ENCODE results near the gene RYR2. TPM values are rescaled to one million over a fixed set of nuclear protein-coding genes. Genes with fewer than 3 reads are reported as not detected.

Gene RYR2
- total RNA-seq, 1 donor from 2014 or later: 0.02 TPM

DNA sequence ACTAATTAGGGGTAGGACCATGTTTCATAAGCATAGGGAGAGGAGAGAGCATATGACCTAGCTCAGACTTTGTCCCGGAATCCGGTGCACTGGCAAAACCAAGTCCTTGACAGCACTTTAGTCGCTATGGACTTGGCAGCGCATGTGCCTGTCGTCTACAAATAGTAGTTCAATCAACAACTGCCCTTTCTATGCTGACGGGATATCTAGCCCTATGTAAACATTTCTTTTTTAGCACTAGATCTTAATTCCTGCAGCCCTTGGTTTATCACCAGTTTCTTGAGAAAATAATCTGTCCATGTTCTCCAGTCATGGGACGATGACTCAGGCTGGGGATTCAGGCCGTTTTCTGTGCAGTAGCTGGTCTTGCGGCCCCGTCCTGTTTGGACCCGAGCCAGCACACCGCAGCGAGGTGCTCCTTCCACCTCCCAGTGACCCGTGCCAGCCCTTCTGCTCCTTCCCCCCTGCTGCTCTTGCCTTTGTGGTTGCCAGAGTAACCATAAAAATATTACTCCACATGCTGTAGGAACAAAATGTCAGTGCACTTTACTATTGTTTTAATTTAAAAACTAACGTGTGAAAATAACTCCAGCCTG, 29.1 kb upstream of the RYR2 start:
- Mint-ChIP-seq H3K4me3 (no peak overlapping the region), H3K4me1 (no peaks in the 10 kb centered on the region), H3K27ac (no peak overlapping the region), H3K27me3 (peaks cover 9% of the 10 kb centered on the region), H3K9me3 (no peaks in the 10 kb centered on the region), H3K36me3 (ENCODE audit: low read depth) (no peaks in the 10 kb centered on the region)
- intact Hi-C loops (cut with micrococcal nuclease): no loop called here
- DNase-seq: no peak

DNA sequence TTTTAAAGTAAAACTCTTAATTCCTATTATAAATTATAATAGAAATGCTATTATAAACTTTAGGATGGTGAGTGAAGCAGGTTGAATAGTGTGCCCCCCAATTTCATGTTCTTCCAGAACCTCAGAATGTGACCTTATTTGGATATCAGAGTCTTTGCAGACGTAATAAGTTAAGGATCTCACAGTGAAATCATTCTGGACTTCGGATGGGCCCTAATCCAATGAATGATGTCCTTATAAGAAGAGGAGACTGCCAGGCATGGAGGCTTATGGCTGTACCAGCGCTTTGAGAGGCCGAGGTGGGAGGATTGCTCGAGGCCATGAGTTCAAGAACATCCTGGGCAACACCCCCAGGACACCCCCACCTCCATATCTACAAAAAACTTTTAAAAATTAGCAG, 28.4 kb upstream of the RYR2 start:
- Mint-ChIP-seq H3K27me3 (peaks cover 9% of the 10 kb centered on the region), H3K36me3 (ENCODE audit: low read depth) (no peaks in the 10 kb centered on the region), H3K4me3 (no peak overlapping the region), H3K4me1 (no peaks in the 10 kb centered on the region), H3K27ac (no peak overlapping the region), H3K9me3 (no peaks in the 10 kb centered on the region)
- DNase-seq: no peak
- intact Hi-C loops (cut with micrococcal nuclease): no loop called here

DNA sequence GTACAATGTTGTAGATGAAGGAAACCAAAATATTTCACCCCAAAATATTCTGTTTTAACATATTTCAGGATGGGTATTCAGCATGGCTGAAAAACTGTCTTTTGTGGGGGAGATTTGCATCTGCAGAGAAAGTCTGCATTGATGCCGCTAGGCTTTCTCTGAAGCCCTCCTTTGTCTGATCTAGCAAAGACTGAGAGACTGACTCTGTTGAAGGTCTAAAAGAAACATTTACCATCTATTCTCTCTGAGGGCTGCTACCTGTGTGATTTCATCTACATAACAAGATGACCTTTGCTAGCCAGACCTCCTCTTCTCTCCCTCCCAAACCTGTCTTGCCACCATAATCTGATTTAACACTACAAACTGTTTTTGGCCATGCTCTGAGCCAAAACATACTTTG, 25.4 kb upstream of the RYR2 start:
- no peak overlapping the region for H3K4me3 Mint-ChIP-seq
- peaks cover 9% of the 10 kb centered on the region for H3K27me3 Mint-ChIP-seq
- intact Hi-C loops (cut with micrococcal nuclease): no loop called here
- no peaks in the 10 kb centered on the region for H3K9me3 Mint-ChIP-seq
- no peak overlapping the region for H3K27ac Mint-ChIP-seq
- no peaks in the 10 kb centered on the region for H3K36me3 Mint-ChIP-seq (ENCODE audit: low read depth)
- no peak for DNase-seq
- H3K4me1 Mint-ChIP-seq: no peaks in the 10 kb centered on the region

DNA sequence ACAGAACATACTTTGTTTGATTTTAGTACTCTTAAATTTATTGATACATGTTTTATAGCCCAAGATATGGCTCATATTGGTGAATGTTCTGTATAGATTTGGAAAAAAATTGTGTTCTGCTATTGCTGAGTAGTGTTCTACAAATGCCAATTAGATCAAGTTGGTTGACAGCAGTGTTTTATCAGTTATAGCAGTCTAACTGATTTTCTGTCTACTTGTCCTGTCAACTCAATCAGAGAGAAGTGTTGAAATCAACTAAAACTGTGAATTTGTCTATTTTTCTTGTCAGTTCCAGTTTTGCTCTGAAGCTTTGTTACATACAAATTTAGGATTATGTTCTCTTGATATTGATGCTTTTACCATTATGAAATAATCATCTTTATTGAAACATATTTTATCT, 23.1 kb upstream of the RYR2 start:
- no peak overlapping the region for H3K4me3 Mint-ChIP-seq
- intact Hi-C loops (cut with micrococcal nuclease): no loop called here
- no peak for DNase-seq
- no peak overlapping the region for H3K27ac Mint-ChIP-seq
- H3K9me3 Mint-ChIP-seq: no peaks in the 10 kb centered on the region
- H3K27me3 Mint-ChIP-seq: peaks cover 9% of the 10 kb centered on the region
- no peaks in the 10 kb centered on the region for H3K36me3 Mint-ChIP-seq (ENCODE audit: low read depth)
- H3K4me1 Mint-ChIP-seq: no peaks in the 10 kb centered on the region

DNA sequence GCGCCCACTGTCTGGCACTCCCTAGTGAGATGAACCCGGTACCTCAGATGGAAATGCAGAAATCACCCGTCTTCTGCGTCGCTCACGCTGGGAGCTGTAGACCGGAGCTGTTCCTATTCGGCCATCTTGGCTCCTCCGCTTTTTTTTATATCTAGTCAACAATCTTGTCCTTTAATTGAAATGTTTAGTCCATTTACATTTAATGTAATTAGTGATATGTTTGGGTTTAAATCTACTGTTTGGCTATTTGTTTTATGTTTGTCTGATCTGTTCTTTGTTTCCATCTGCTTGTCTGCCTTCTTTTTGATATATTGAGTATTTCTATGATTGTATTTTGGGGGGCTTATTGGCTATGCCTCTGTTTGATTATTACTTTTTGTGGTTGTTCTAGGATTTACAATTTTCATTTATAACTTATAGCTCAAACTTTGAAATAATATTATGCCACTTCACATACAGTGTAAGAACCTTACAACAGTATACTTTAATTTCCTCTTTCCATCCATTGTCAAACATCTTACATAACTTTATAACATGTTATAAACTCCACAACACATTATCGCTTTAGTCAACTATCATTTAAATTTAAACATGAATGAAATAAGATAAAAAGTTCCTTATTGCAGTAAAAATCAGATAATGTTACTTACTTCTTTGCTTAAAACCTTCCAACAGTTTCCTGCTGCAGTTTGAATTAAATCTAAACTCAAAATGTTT, 16.5 kb upstream of the RYR2 start:
- H3K36me3 Mint-ChIP-seq (ENCODE audit: low read depth): no peaks in the 10 kb centered on the region
- no peaks in the 10 kb centered on the region for H3K27me3 Mint-ChIP-seq
- H3K27ac Mint-ChIP-seq: no peak overlapping the region
- no peaks in the 10 kb centered on the region for H3K4me1 Mint-ChIP-seq
- intact Hi-C loops (cut with micrococcal nuclease): no loop called here
- no peak overlapping the region for H3K4me3 Mint-ChIP-seq
- no peaks in the 10 kb centered on the region for H3K9me3 Mint-ChIP-seq
- no peak for DNase-seq

DNA sequence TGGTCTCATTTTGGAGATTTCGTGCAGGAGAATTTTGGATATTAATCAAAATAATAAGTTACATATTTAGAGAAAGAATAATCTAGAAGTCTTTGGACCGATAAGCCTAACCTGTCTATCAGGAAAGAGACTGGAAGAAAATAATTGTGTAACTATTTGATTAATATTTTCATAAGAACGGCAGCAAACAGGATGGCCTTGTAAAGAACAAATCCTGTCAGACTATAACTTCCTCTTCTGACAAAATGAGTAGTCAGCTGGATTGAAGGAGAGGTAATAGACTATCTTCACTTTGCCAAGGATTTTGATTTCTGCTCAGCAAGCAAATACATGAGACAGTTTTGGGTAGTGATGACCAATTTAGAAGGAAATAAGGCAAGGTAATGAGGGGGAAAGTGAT, 12.7 kb upstream of the RYR2 start:
- Mint-ChIP-seq H3K36me3 (ENCODE audit: low read depth) (no peaks in the 10 kb centered on the region), H3K27me3 (no peaks in the 10 kb centered on the region), H3K4me3 (no peak overlapping the region), H3K9me3 (no peaks in the 10 kb centered on the region), H3K27ac (no peak overlapping the region), H3K4me1 (no peaks in the 10 kb centered on the region)
- no peak for DNase-seq
- intact Hi-C loops (cut with micrococcal nuclease): no loop called here

DNA sequence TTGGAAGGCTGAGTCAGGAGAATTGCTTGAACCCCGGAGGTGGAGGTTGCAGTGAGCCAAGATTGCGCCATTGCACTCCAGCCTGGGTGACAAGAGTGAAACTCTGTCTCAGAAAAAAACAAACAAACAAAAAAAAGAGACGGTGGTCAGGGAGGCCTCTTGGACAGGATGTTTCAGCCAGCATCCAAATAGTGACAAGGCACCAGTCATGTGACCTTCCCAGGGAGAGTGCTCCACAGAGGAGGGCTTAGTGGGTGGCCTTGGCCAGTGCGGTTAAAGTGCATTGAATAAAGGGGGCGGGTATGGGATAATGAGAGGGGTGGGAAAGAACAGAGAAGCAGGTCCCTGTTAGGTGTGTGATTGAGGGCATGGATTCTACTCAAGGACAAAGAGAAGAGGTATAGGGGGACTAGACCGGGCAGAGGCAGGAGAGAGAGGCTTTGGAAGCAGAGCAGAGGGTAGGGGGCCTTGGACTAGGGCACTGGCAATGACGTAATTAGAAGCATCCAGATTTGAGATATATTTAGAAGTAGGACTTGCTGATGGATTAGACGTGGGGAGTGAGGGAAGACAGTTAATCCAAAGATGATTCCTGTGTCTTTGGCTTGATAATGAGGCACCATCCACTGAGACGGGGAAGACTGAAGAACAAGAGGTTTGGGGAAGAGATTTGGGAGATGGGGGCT, 12.0 kb upstream of the RYR2 start:
- no peak for DNase-seq
- no peak overlapping the region for H3K27ac Mint-ChIP-seq
- intact Hi-C loops (cut with micrococcal nuclease): no loop called here
- H3K4me3 Mint-ChIP-seq: no peak overlapping the region
- no peaks in the 10 kb centered on the region for H3K9me3 Mint-ChIP-seq
- H3K4me1 Mint-ChIP-seq: no peaks in the 10 kb centered on the region
- peaks cover 3% of the 10 kb centered on the region for H3K27me3 Mint-ChIP-seq
- no peaks in the 10 kb centered on the region for H3K36me3 Mint-ChIP-seq (ENCODE audit: low read depth)

DNA sequence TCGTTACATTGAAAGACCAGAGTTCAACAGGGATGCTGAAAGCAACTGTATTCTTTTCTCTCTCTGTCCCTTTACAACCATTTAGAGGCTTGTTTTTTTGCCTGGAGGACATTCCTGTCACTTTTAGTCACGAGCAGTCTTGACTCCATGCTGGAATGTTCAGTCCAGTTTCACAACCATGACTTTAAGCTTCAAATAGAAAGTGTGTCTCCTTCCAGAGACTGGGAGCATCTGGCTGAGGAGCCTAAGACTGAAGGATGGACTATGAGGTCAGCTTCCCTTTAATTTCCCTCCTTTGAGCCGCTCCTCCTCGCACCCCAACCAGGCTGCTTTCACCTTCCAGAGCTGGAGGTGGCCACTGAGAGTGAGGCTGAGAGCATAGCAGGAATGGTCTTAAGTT, 10.5 kb upstream of the RYR2 start:
- H3K27me3 Mint-ChIP-seq: peaks cover 3% of the 10 kb centered on the region
- no peak overlapping the region for H3K27ac Mint-ChIP-seq
- no peak overlapping the region for H3K4me3 Mint-ChIP-seq
- H3K36me3 Mint-ChIP-seq (ENCODE audit: low read depth): no peaks in the 10 kb centered on the region
- DNase-seq: no peak
- H3K9me3 Mint-ChIP-seq: no peaks in the 10 kb centered on the region
- intact Hi-C loops (cut with micrococcal nuclease): no loop called here
- H3K4me1 Mint-ChIP-seq: no peaks in the 10 kb centered on the region

DNA sequence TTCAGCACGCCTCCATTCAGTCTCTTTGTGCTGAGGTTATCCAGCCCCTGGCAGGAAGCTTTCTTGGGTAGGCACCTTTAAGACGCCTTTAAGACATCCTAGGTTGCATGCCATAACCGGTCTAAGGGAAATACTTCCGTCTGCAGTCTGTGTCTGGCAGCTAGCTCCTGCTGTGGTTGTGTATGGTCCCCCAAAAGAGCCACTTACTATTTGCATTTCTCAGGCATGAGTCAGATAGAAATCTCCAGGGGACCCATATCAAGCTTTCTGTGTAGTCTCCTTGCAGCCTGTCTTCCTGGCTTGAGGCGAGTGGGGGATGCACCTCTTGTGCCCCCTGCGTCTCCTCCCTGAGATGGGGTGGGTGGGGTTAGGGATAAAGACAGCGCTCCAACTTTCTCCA, 10.0 kb upstream of the RYR2 start:
- Mint-ChIP-seq H3K27ac (no peak overlapping the region), H3K4me3 (no peak overlapping the region), H3K9me3 (no peaks in the 10 kb centered on the region), H3K27me3 (peaks cover 3% of the 10 kb centered on the region), H3K4me1 (no peaks in the 10 kb centered on the region), H3K36me3 (ENCODE audit: low read depth) (no peaks in the 10 kb centered on the region)
- intact Hi-C loops (cut with micrococcal nuclease): no loop called here
- DNase-seq: no peak

DNA sequence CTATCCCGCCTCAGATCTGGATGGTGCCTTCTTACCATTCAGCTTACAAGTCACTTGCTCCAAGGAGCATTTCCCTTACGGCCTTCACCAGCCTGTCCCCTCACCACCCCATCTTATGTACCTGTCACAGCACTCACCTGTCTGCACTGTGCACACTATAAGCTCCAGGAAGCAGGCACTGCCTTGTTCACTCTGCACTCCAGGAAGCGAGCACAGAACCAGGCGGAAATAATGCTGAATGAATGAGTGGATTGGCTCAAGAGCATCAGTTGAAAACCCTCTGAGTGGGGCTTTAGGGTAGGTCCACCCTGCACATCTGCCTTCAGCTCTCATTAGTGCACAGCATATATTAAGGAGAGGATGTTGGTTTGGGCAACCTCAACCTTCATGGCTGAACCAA, 8.9 kb upstream of the RYR2 start:
- Mint-ChIP-seq H3K9me3 (no peaks in the 10 kb centered on the region), H3K27ac (no peak overlapping the region), H3K27me3 (peaks cover 3% of the 10 kb centered on the region), H3K4me3 (no peak overlapping the region), H3K4me1 (no peaks in the 10 kb centered on the region), H3K36me3 (ENCODE audit: low read depth) (no peaks in the 10 kb centered on the region)
- intact Hi-C loops (cut with micrococcal nuclease): no loop called here
- no peak for DNase-seq

DNA sequence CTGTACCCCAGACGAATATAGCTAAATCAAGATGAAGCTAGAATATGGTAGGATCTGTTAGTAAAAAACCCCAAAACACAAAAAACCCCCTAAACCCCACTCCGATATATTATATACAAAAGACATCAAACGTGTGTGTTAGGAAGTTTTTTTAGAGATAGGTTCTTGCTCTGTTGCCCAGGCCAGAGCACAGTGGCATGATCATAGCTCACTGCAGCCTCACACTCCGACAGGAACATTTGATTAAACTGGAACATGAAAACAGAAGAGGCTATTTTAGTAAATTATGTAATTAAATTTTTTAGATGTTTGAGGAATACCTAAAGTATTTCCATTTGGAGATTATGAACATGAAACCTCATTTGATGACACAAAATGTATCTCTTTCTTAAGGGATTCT, 8.2 kb upstream of the RYR2 start:
- Mint-ChIP-seq H3K27ac (no peak overlapping the region), H3K4me3 (no peak overlapping the region), H3K4me1 (no peaks in the 10 kb centered on the region), H3K27me3 (peaks cover 4% of the 10 kb centered on the region), H3K36me3 (ENCODE audit: low read depth) (no peaks in the 10 kb centered on the region), H3K9me3 (no peaks in the 10 kb centered on the region)
- intact Hi-C loops (cut with micrococcal nuclease): no loop called here
- DNase-seq: no peak

DNA sequence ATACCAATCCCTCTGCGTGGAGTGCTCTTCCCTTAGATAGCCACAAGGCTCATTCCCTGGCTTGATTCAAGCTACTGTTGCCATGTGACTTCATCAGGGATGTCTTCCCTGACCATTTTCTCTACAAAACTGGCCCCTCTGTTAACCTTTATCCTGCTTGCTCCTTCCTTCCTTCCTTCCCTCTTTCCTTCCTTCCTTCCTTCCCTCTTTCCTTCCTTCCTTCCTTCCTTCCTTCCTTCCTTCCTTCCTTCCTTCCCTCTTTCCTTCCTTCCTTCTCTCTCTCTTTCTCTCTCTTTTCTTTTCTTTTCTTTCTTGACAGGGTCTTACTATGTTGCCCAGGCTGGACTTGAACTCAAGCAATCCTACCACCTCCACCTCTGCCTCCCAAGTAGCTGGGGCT, 6.2 kb upstream of the RYR2 start:
- Mint-ChIP-seq H3K27ac (no peak overlapping the region), H3K4me1 (no peaks in the 10 kb centered on the region)

DNA sequence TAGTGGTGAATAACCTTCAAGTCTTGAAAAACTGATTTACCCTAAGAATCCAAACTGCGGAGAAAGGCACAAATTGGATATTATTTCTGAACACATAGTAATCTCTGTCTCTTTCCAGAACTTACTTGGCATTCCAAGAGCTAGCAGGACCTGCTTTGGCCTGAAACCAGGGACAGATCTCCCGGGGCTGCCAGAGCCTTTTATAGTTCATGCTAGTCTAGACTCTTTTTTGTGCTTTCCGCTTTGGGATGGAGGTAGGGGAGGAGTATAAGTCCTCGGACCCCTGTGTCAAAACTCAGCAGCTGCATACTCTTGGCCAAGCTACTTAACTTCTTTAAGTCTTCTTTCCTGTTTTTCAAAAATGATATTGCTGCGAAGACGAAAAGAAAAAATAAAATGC, 3.8 kb upstream of the RYR2 start:
- Mint-ChIP-seq H3K9me3 (no peaks in the 10 kb centered on the region), H3K36me3 (ENCODE audit: low read depth) (no peaks in the 10 kb centered on the region), H3K4me3 (no peak overlapping the region), H3K27ac (no peak overlapping the region), H3K4me1 (peaks cover 4% of the 10 kb centered on the region), H3K27me3 (peaks cover 28% of the 10 kb centered on the region)
- intact Hi-C loops (cut with micrococcal nuclease): no loop called here
- no peak for DNase-seq

More for the DNA sequence above, 6.2 kb upstream of the RYR2 start:
- H3K36me3 Mint-ChIP-seq (ENCODE audit: low read depth): no peaks in the 10 kb centered on the region
- DNase-seq: no peak
- intact Hi-C loops (cut with micrococcal nuclease): no loop called here
- no peak overlapping the region for H3K4me3 Mint-ChIP-seq
- no peaks in the 10 kb centered on the region for H3K9me3 Mint-ChIP-seq
- peaks cover 11% of the 10 kb centered on the region for H3K27me3 Mint-ChIP-seq

DNA sequence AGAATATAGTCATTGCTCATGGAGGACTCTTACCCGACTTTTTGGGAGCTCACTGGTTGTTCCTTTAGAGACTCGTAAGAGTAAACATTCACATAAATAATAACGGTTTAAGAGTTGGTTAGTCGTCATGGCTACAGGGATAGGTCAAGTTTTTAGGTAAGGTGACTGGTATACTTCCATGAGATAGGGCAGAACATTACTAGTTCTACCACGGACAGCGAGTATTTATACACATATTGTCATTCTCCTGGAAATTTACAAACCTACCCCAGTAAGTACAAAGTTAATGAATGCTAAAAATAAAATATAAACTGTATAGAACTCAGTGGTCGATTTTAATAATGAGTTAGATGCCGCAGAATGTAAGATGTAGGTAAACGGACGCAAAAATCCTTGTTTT, 1.2 kb upstream of the RYR2 start:
- H3K27ac Mint-ChIP-seq: no peak overlapping the region
- H3K27me3 Mint-ChIP-seq: peaks cover 46% of the 10 kb centered on the region
- no peaks in the 10 kb centered on the region for H3K9me3 Mint-ChIP-seq
- DNase-seq: no peak
- no peaks in the 10 kb centered on the region for H3K36me3 Mint-ChIP-seq (ENCODE audit: low read depth)
- peaks cover 9% of the 10 kb centered on the region for H3K4me1 Mint-ChIP-seq
- intact Hi-C loops (cut with micrococcal nuclease): no loop called here
- H3K4me3 Mint-ChIP-seq: no peak overlapping the region

DNA sequence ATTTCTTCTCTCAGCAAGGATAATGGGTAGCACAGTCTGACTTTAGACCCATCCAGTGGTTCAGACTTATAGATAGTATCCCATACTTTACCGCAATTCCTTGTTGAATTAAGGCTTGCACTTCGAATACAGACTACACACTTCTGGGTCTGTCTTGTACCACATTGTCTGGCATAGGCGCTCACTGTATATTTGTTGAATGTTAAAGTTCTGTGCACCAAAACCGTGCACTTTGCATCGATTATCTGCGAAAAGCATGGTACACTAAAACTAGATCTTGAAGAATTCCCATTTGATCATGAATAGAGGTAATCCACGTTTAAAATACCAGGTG, 556 bp upstream of the RYR2 start:
- Mint-ChIP-seq H3K9me3 (no peaks in the 10 kb centered on the region), H3K4me3 (peak overlapping the region; percentile 45), H3K27me3 (peaks cover 46% of the 10 kb centered on the region), H3K36me3 (ENCODE audit: low read depth) (no peaks in the 10 kb centered on the region), H3K4me1 (peaks cover 9% of the 10 kb centered on the region), H3K27ac (no peak overlapping the region)
- no peak for DNase-seq
- intact Hi-C loops (cut with micrococcal nuclease): no loop called here
